GM19099 (cell line): ENCODE data around the gene CCDC28B.

Source experiments
- POLR2A ChIP-seq: IDR thresholded peaks from 3 replicates; pipeline ENCODE4 v1.6.1; 2011; ENCODE audit warnings: low read depth; ENCODE audit not compliant: insufficient read length; ENCODE audit errors: extremely low read depth

Gene CCDC28B

GRCh38 chr1:32204943-32205361 is 4.6 kb downstream of the CCDC28B start:
- no peak for TF ChIP-seq POLR2A

- TF ChIP-seq POLR2A, result peak; percentile 74
Observed at GRCh38 chr1:32205401-32206370, 5.3 kb downstream of the CCDC28B start, which contains the start of gene IQCC. TSS of gene IQCC (plus strand) at chr1:32205671. CDS start at chr1:32205682, 11 bp downstream.

- TF ChIP-seq POLR2A, result no peak
Observed at GRCh38 chr1:32208469-32208868, 8.1 kb downstream of the CCDC28B start.

- no peak for TF ChIP-seq POLR2A
Observed at GRCh38 chr1:32208891-32209328, 8.5 kb downstream of the CCDC28B start, which contains the start of gene DCDC2B. TSS of gene DCDC2B (plus strand) at chr1:32209089. CDS start at chr1:32209094, 5 bp downstream.

- peak; percentile 11 for TF ChIP-seq POLR2A
Observed at GRCh38 chr1:32215629-32216480, 15.5 kb downstream of the CCDC28B start.

GRCh38 chr1:32216566-32216965 is 16.2 kb downstream of the CCDC28B start:
- TF ChIP-seq POLR2A, result no peak

- TF ChIP-seq POLR2A, result no peak
Observed at GRCh38 chr1:32219022-32219421, 18.6 kb downstream of the CCDC28B start.

- TF ChIP-seq POLR2A, result no peak
Observed at GRCh38 chr1:32220746-32221580, 20.6 kb downstream of the CCDC28B start.

GRCh38 chr1:32221581-32221979 is 21.2 kb downstream of the CCDC28B start:
- TF ChIP-seq POLR2A, result no peak

GRCh38 chr1:32221980-32222755 is 21.8 kb downstream of the CCDC28B start, which contains the start of the genes EIF3I and TMEM234:
TSS of gene EIF3I (plus strand) at chr1:32222407. CDS start at chr1:32222442, 35 bp downstream.
TSS of gene TMEM234 (minus strand) at chr1:32222353. CDS start at chr1:32222322, 31 bp downstream.
- TF ChIP-seq POLR2A, result peak; percentile 82

GRCh38 chr1:32223683-32224082 is 23.3 kb downstream of the CCDC28B start:
- TF ChIP-seq POLR2A, result no peak

- no peak for TF ChIP-seq POLR2A
Observed at GRCh38 chr1:32224285-32224684, 23.9 kb downstream of the CCDC28B start.

GRCh38 chr1:32228771-32229170 is 28.4 kb downstream of the CCDC28B start:
- TF ChIP-seq POLR2A, result no peak
